ENCODE results near the gene RPL41. TPM values are rescaled to one million over a fixed set of nuclear protein-coding genes. Genes with fewer than 3 reads are reported as not detected.

Gene RPL41
- total and polyA plus RNA-seq, 9 of the 15 experiments (the other 6 are each of a cell fraction or from before 2014, with no cell fraction given), result 3,403 to 11,276 (median 5,604) TPM

- peak; percentile 91 for TF ChIP-seq ETS1 (conservative IDR thresholded peaks at IDR 0.05; ENCODE audit: control insufficient read depth, low read depth, low read length)
- no peak for TF ChIP-seq NR4A1 (CRISPR knock-in tag; IDR thresholded peaks at IDR 0.05)
- TF ChIP-seq NR4A1 (tag; IDR thresholded peaks at IDR 0.05), result no peak
- TF ChIP-seq HDAC3 (IDR thresholded peaks at IDR 0.05; ENCODE audit: borderline replicate concordance, partially characterized antibody), result no peak
- no peak for TF ChIP-seq HDAC6 (IDR thresholded peaks at IDR 0.05; ENCODE audit: low read depth, low read length)
- TF ChIP-seq ZNF583 (CRISPR knock-in tag; IDR thresholded peaks at IDR 0.05), result no peak
- TF ChIP-seq POLR2B (IDR thresholded peaks at IDR 0.05; ENCODE audit: low read depth, partially characterized antibody), result peak; percentile 78
- TF ChIP-seq SAFB2 (IDR thresholded peaks at IDR 0.05; ENCODE audit: borderline replicate concordance, low read depth, low read length, severe bottlenecking), result no peak
- no peak for TF ChIP-seq CCAR2 (IDR thresholded peaks at IDR 0.05; ENCODE audit: low read depth, low read length)
Observed at GRCh38 chr12:56152132-56152755, 35.8 kb downstream of the RPL41 start, which contains the start of gene MYL6B (continued).

Measured in K562 (cell line).